GM12872 (cell line): ENCODE measurements around the gene SPTBN5.

Source experiments
- CTCF ChIP-seq: IDR thresholded peaks from 3 replicates; pipeline ENCODE4 v1.5.1; 2011; ENCODE audit warnings: low read depth, mild to moderate bottlenecking, low read length, moderate library complexity; ENCODE audit not compliant: insufficient read depth

SPTBN5 gene

GRCh38 chr15:41893422-41894250, at the start of gene SPTBN5:
Gene SPTBN5, minus strand, starts transcription at chr15:41894053. Its CDS starts 556 bp downstream, at chr15:41893497.
- no peak for TF ChIP-seq CTCF

- TF ChIP-seq CTCF: no peak
Measured at GRCh38 chr15:41942886-41943285, 49.0 kb upstream of the SPTBN5 start.

- TF ChIP-seq CTCF: no peak
Measured at GRCh38 chr15:41941644-41942415, 48.0 kb upstream of the SPTBN5 start.

GRCh38 chr15:41940441-41940857, 46.6 kb upstream of the SPTBN5 start:
- no peak for TF ChIP-seq CTCF

GRCh38 chr15:41939986-41940385, 46.1 kb upstream of the SPTBN5 start:
- TF ChIP-seq CTCF: no peak

GRCh38 chr15:41937568-41937923, 43.7 kb upstream of the SPTBN5 start:
- no peak for TF ChIP-seq CTCF
